HCT116 (cell line): ENCODE measurements around the gene BICD1. TPM values are rescaled to one million over a fixed set of nuclear protein-coding genes. Genes with fewer than 3 reads are reported as not detected.

Experiments
- ATAC-seq: fragments of 200-7000 bp; cut with Tn5 transposase; 2 replicates; pipeline ENCODE4 v1.9.1; 2020; ENCODE audit warnings: mild to moderate bottlenecking, moderate library complexity
- BruUV-seq: library from RNA; stranded (reverse); fragments of 400-500 nt; replicated peaks from 2 replicates; lab custom pipeline; 2021; lab: Mats Ljungman, UMichigan
- CTCF ChIA-PET: fragments of 300-600 bp; sonication (Branson Sonifier 250); formaldehyde crosslinking; loops from one replicate; lab custom pipeline; 2021; ENCODE audit warnings: antibody characterized with exemption; lab: Charles Lee
- POLR2A ChIA-PET: fragments of 300-600, 350-600 bp; sonication (Branson Sonifier 250); formaldehyde crosslinking; loops from one replicate; lab custom pipeline; 2021; ENCODE audit warnings: antibody characterized with exemption; lab: Charles Lee
- RAD21 ChIA-PET, 2 experiments: fragments of 300-600 bp; sonication (Branson Sonifier 250); formaldehyde crosslinking; loops; one replicate each; lab custom pipeline; 2023; ENCODE audit warnings: low total read pairs in 2 of 2; ENCODE audit not compliant: uncharacterized antibody in 2 of 2, unreplicated experiment in 2 of 2, low non-redundant PET in 1 of 2; lab: Charles Lee
- DNase-seq: peaks from one replicate; pipeline ENCODE4 v3.0.0-alpha.2; 2010; ENCODE audit warnings: low read depth, low spot score
- H2AFZ ChIP-seq: fragments of 200-600 bp; shearing (Covaris generic), sonication (generic); 2 replicates; pipeline ENCODE4 v1.6.1; 2017; ENCODE audit warnings: low read depth, mixed run types, mixed read lengths, antibody characterized with exemption, low read length; ENCODE audit not compliant: poor library complexity, severe bottlenecking
- H3K27ac ChIP-seq: 2 replicates; pipeline ENCODE4 v1.5.1; 2012; ENCODE audit warnings: low read depth, low read length
- H3K27me3 ChIP-seq: fragments of 200-600 bp; sonication (generic); 2 replicates; pipeline ENCODE4 v1.6.1; 2016; ENCODE audit warnings: mixed run types, low read length, mixed read lengths; ENCODE audit not compliant: insufficient read depth
- H3K36me3 ChIP-seq, 2 experiments: fragments of 200-500 bp in 1 of 2; fragments of 200-600 bp in 1 of 2; sonication (Bioruptor generic) in 1 of 2; sonication (generic) in 1 of 2; 2 replicates each; pipeline versions ENCODE4 v1.5.1 to v1.6.1; 2014 to 2016; ENCODE audit warnings: low read length in 2 of 2, inconsistent platforms in 1 of 2, mixed read lengths in 1 of 2, mixed run types in 1 of 2; ENCODE audit not compliant: insufficient read depth in 2 of 2, control insufficient read depth in 1 of 2
- H3K4me1 ChIP-seq, 2 experiments: fragments of 200-600 bp in 1 of 2; sonication (generic) in 1 of 2; 2 replicates each; pipeline versions ENCODE4 v1.5.1 to v1.6.1; 2012 to 2017; ENCODE audit warnings: low read length in 2 of 2, inconsistent platforms in 1 of 2, mild to moderate bottlenecking in 1 of 2, mixed read lengths in 1 of 2, mixed run types in 1 of 2, moderate library complexity in 1 of 2; ENCODE audit not compliant: insufficient read depth in 2 of 2, control insufficient read depth in 1 of 2
- H3K4me2 ChIP-seq: fragments of 200-600 bp; sonication (generic); 2 replicates; pipeline ENCODE4 v1.6.1; 2017; ENCODE audit warnings: mixed run types, low read length, mixed read lengths
- H3K4me3 ChIP-seq, 2 experiments: fragments of 200-600 bp in 1 of 2; sonication (generic) in 1 of 2; replicated peaks in 1 of 2; 2 replicates each; pipeline ENCODE4 v1.5.1; 2011 to 2016; ENCODE audit warnings: low read length in 2 of 2, control low read depth in 1 of 2, low read depth in 1 of 2, mild to moderate bottlenecking in 1 of 2, mixed read lengths in 1 of 2, mixed run types in 1 of 2
- H3K79me2 ChIP-seq: fragments of 200-600 bp; sonication (generic); 2 replicates; pipeline ENCODE4 v1.6.1; 2017; ENCODE audit warnings: mild to moderate bottlenecking, mixed run types, low read length, moderate library complexity, mixed read lengths; ENCODE audit not compliant: insufficient read depth
- H3K9ac ChIP-seq: fragments of 200-600 bp; sonication (generic); 2 replicates; pipeline ENCODE4 v1.6.1; 2016; ENCODE audit warnings: low read length, mixed read lengths
- H3K9me2 ChIP-seq: fragments of 200-600 bp; sonication (generic), shearing (Covaris generic); 2 replicates; pipeline ENCODE4 v1.6.1; 2017; ENCODE audit warnings: mixed run types, mild to moderate bottlenecking, moderate library complexity; ENCODE audit not compliant: insufficient read depth
- H3K9me3 ChIP-seq, 2 experiments: fragments of 200-500 bp in 1 of 2; fragments of 200-600 bp in 1 of 2; sonication (Bioruptor generic) in 1 of 2; sonication (generic) in 1 of 2; 2 replicates each; pipeline ENCODE4 v1.6.1; 2014 to 2017; ENCODE audit warnings: low read length in 2 of 2, mixed read lengths in 2 of 2, inconsistent platforms in 1 of 2, low read depth in 1 of 2, mild to moderate bottlenecking in 1 of 2, mixed run types in 1 of 2, moderate library complexity in 1 of 2; ENCODE audit not compliant: control insufficient read depth in 1 of 2, insufficient read depth in 1 of 2
- H4K20me1 ChIP-seq: fragments of 200-600 bp; sonication (generic), shearing (Covaris generic); 2 replicates; pipeline ENCODE4 v1.6.1; 2017; ENCODE audit warnings: mixed run types, mild to moderate bottlenecking, moderate library complexity; ENCODE audit not compliant: insufficient read depth
- CBX3 ChIP-seq: IDR thresholded peaks from 2 replicates; pipeline ENCODE4 v1.6.1; 2012; ENCODE audit warnings: low read depth
- CEBPB ChIP-seq: IDR thresholded peaks from 2 replicates; pipeline ENCODE4 v1.6.1; 2012; ENCODE audit warnings: low read depth
- EGR1 ChIP-seq: IDR thresholded peaks from 2 replicates; pipeline ENCODE4 v1.6.1; 2012; ENCODE audit warnings: low read depth
- ELF1 ChIP-seq: IDR thresholded peaks from 2 replicates; pipeline ENCODE4 v1.6.1; 2012; ENCODE audit warnings: low read depth, borderline replicate concordance
- EZH2 ChIP-seq: fragments of 200-600 bp; sonication (generic); IDR thresholded peaks from 2 replicates; pipeline ENCODE4 v1.6.1; 2017; ENCODE audit warnings: antibody characterized with exemption, mixed run types
- EZH2phosphoT487 ChIP-seq: fragments of 200-600 bp; IDR thresholded peaks from 2 replicates; pipeline ENCODE4 v1.6.1; 2018; ENCODE audit warnings: antibody characterized with exemption, borderline replicate concordance
- FOSL1 ChIP-seq: IDR thresholded peaks from 2 replicates; pipeline ENCODE4 v1.6.1; 2012; ENCODE audit warnings: low read depth
- JUND ChIP-seq: IDR thresholded peaks from 2 replicates; pipeline ENCODE4 v1.6.1; 2012
- RAD21 ChIP-seq: IDR thresholded peaks from 2 replicates; pipeline ENCODE4 v1.6.1; 2012; ENCODE audit warnings: low read depth, mild to moderate bottlenecking
- SIN3A ChIP-seq: IDR thresholded peaks from 2 replicates; pipeline ENCODE4 v1.6.1; 2012; ENCODE audit warnings: low read depth
- SP1 ChIP-seq: IDR thresholded peaks from 2 replicates; pipeline ENCODE4 v1.6.1; 2012; ENCODE audit warnings: low read depth
- TCF7L2 ChIP-seq: IDR thresholded peaks from 2 replicates; pipeline ENCODE4 v1.7.0; 2011; ENCODE audit warnings: borderline replicate concordance, inconsistent platforms; ENCODE audit not compliant: insufficient read depth, insufficient read length; ENCODE audit errors: extremely low read depth
- YY1 ChIP-seq: IDR thresholded peaks from 2 replicates; pipeline ENCODE4 v1.6.1; 2011; ENCODE audit warnings: low read length, low read depth, moderate library complexity, mild to moderate bottlenecking; ENCODE audit not compliant: insufficient replicate concordance; ENCODE audit errors: extremely low read depth
- ZFX ChIP-seq: fragments of 450-650 bp; IDR thresholded peaks from 2 replicates; pipeline ENCODE4 v1.6.1; 2017
- ZNF274 ChIP-seq: fragments of 200-500 bp; sonication (Bioruptor generic); IDR thresholded peaks from 2 replicates; pipeline ENCODE4 v1.6.1; 2014; ENCODE audit warnings: mild to moderate bottlenecking, low read depth, low read length, inconsistent platforms
- intact Hi-C: fragments of 100-400 bp; cut with micrococcal nuclease; formaldehyde crosslinking; loops from 2 replicates; pipeline ENCODE4 v1.10.0; 2022
- total RNA-seq: library from RNA; stranded (reverse); gene quantifications from one replicate; pipeline ENCODE4 v1.2.1, GENCODE V29; 2021; ENCODE audit not compliant: unreplicated experiment
- TF ChIP-seq, protein P1 (sequence below): IDR thresholded peaks from 2 replicates; pipeline ENCODE4 v1.6.1; 2012
- TF ChIP-seq, protein P2 (sequence below), 3 experiments: fragments of 200-600 bp in 1 of 3; sonication (generic) in 1 of 3; IDR thresholded peaks in 2 of 3; conservative IDR thresholded peaks in 1 of 3; 2 replicates each; pipeline ENCODE4 v1.5.1; 2012 to 2017; ENCODE audit warnings: low read depth in 2 of 3, low read length in 2 of 3, antibody characterized with exemption in 1 of 3, borderline replicate concordance in 1 of 3, control low read depth in 1 of 3, mild to moderate bottlenecking in 1 of 3, mixed read lengths in 1 of 3, mixed run types in 1 of 3, moderate library complexity in 1 of 3; ENCODE audit not compliant: insufficient read depth in 1 of 3
- TF ChIP-seq, protein P3 (sequence below): IDR thresholded peaks from 2 replicates; pipeline ENCODE4 v1.6.1; 2012; ENCODE audit warnings: low read depth

The BICD1 gene
- total RNA-seq, 1 experiment from 2014 or later = 32.5 TPM

- H3K79me2 ChIP-seq = no peaks in the 10 kb centered on the region
- no peak overlapping the region for H3K27ac ChIP-seq
- H3K4me3 ChIP-seq = no peak overlapping the region
- H3K9me3 ChIP-seq = no peaks in the 10 kb centered on the region
- no peaks in the 10 kb centered on the region for H4K20me1 ChIP-seq
- intact Hi-C loops = loop anchor here (5.0 to 10.0 kb wide), 2 partner anchors 379 to 406 kb away; partner anchors contain the start of gene ETFBKMT
- CTCF ChIA-PET = interaction anchor here (0.5 to 1.7 kb wide), 12 partner anchors 8 to 378 kb away, joined by 3 to 11 read pairs (median 4); no protein-coding TSS in a partner anchor
- no peaks in the 10 kb centered on the region for H3K36me3 ChIP-seq
- no peak for TF ChIP-seq ELF1
- no peak for TF ChIP-seq SIN3A
- TF ChIP-seq CBX3 = no peak
- TF ChIP-seq, protein P1, sequence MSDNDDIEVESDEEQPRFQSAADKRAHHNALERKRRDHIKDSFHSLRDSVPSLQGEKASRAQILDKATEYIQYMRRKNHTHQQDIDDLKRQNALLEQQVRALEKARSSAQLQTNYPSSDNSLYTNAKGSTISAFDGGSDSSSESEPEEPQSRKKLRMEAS = no peak
- no peak for TF ChIP-seq SP1
- TF ChIP-seq EZH2 = no peak
- TF ChIP-seq CEBPB = no peak
- TF ChIP-seq ZNF274 = no peak
- TF ChIP-seq RAD21 = no peak
- TF ChIP-seq FOSL1 = no peak
- TF ChIP-seq EGR1 = no peak
- TF ChIP-seq TCF7L2 = no peak
- no peak for TF ChIP-seq YY1
- no peak for TF ChIP-seq EZH2phosphoT487
- TF ChIP-seq, protein P2, sequence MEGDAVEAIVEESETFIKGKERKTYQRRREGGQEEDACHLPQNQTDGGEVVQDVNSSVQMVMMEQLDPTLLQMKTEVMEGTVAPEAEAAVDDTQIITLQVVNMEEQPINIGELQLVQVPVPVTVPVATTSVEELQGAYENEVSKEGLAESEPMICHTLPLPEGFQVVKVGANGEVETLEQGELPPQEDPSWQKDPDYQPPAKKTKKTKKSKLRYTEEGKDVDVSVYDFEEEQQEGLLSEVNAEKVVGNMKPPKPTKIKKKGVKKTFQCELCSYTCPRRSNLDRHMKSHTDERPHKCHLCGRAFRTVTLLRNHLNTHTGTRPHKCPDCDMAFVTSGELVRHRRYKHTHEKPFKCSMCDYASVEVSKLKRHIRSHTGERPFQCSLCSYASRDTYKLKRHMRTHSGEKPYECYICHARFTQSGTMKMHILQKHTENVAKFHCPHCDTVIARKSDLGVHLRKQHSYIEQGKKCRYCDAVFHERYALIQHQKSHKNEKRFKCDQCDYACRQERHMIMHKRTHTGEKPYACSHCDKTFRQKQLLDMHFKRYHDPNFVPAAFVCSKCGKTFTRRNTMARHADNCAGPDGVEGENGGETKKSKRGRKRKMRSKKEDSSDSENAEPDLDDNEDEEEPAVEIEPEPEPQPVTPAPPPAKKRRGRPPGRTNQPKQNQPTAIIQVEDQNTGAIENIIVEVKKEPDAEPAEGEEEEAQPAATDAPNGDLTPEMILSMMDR (IDR thresholded peaks at IDR 0.05 in 2 of 3, conservative IDR thresholded peaks at IDR 0.05 in 1 of 3; ENCODE audit: borderline replicate concordance in 1 of 3, insufficient read depth in 1 of 3, low read depth in 2 of 3, low read length in 2 of 3) = no peak
- TF ChIP-seq, protein P3, sequence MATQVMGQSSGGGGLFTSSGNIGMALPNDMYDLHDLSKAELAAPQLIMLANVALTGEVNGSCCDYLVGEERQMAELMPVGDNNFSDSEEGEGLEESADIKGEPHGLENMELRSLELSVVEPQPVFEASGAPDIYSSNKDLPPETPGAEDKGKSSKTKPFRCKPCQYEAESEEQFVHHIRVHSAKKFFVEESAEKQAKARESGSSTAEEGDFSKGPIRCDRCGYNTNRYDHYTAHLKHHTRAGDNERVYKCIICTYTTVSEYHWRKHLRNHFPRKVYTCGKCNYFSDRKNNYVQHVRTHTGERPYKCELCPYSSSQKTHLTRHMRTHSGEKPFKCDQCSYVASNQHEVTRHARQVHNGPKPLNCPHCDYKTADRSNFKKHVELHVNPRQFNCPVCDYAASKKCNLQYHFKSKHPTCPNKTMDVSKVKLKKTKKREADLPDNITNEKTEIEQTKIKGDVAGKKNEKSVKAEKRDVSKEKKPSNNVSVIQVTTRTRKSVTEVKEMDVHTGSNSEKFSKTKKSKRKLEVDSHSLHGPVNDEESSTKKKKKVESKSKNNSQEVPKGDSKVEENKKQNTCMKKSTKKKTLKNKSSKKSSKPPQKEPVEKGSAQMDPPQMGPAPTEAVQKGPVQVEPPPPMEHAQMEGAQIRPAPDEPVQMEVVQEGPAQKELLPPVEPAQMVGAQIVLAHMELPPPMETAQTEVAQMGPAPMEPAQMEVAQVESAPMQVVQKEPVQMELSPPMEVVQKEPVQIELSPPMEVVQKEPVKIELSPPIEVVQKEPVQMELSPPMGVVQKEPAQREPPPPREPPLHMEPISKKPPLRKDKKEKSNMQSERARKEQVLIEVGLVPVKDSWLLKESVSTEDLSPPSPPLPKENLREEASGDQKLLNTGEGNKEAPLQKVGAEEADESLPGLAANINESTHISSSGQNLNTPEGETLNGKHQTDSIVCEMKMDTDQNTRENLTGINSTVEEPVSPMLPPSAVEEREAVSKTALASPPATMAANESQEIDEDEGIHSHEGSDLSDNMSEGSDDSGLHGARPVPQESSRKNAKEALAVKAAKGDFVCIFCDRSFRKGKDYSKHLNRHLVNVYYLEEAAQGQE = no peak
- TF ChIP-seq ZFX = no peak
- TF ChIP-seq JUND = no peak
- no peaks in the 10 kb centered on the region for H3K27me3 ChIP-seq
- H3K4me1 ChIP-seq = no peaks in the 10 kb centered on the region
- H3K9me2 ChIP-seq = no peaks in the 10 kb centered on the region
- no peak overlapping the region; the same call in 1 of the 2 replicates for H3K4me2 ChIP-seq
- ATAC-seq (0 out of 2 replicates have a peak, but pooled peaks have one; percentile 5), DNase-seq (no peak)
- POLR2A ChIA-PET = interaction anchor here (0.6 kb wide), 1 partner anchor 239 kb away, joined by 3 read pairs; no protein-coding TSS in a partner anchor
- no TSS peak for BruUV-seq
- H3K9ac ChIP-seq = no peak overlapping the region
- peak overlapping the region; percentile 52 for H2AFZ ChIP-seq
- RAD21 ChIA-PET = interaction anchor here in 1 of 2 experiments (0.7 to 1.3 kb wide), 2 partner anchors 402 to 408 kb away, joined by 3 to 7 read pairs; no protein-coding TSS in a partner anchor
These were observed 45.6 kb upstream of the BICD1 start for GRCh38 chr12:32061033-32061432.
